ENCODE results near the gene TSPO.

DNA sequence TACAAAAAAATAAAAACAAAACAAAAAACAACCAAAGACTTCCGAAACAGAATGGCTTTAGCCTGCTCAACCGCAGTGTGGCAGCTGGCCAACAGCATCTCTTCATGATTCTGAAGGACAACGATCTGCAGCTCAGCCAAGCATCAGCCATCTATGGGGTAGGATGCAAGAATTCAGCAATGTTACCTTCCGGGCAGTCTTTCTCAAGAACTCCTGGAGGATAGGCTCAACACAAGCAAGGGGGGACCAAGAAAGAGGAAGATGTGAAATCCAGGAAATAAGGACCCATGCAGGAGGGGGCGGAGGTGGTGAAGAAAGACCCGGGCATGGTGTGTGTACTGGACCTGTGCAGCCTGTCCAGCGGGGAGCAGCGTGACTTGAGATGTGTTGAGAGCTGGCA lies 3.5 kb upstream of the TSPO start:
- TF ChIP-seq, protein P1, sequence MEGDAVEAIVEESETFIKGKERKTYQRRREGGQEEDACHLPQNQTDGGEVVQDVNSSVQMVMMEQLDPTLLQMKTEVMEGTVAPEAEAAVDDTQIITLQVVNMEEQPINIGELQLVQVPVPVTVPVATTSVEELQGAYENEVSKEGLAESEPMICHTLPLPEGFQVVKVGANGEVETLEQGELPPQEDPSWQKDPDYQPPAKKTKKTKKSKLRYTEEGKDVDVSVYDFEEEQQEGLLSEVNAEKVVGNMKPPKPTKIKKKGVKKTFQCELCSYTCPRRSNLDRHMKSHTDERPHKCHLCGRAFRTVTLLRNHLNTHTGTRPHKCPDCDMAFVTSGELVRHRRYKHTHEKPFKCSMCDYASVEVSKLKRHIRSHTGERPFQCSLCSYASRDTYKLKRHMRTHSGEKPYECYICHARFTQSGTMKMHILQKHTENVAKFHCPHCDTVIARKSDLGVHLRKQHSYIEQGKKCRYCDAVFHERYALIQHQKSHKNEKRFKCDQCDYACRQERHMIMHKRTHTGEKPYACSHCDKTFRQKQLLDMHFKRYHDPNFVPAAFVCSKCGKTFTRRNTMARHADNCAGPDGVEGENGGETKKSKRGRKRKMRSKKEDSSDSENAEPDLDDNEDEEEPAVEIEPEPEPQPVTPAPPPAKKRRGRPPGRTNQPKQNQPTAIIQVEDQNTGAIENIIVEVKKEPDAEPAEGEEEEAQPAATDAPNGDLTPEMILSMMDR (IDR thresholded peaks at IDR 0.05; ENCODE audit: low read length), result no peak
- TF ChIP-seq EZH2 (IDR thresholded peaks at IDR 0.05; ENCODE audit: borderline replicate concordance, low read length), result no peak

Data from OCI-LY1 (cell line).